ENCODE measurements around the gene MPC2. TPM values are rescaled to one million over a fixed set of nuclear protein-coding genes. Genes with fewer than 3 reads are reported as not detected.

Gene MPC2
- total RNA-seq: 100 to 1,000 TPM; 153 to 172 TPM
- long read RNA-seq, transcript MPC2-202 (5 exons, 2,177 nt): major isoform, 78 of 86 reads
- long read RNA-seq, partial matches to known transcripts: 6 of 86 reads
- long read RNA-seq, other reads (novel, unspliced or antisense): 2 of 86 reads

DNA sequence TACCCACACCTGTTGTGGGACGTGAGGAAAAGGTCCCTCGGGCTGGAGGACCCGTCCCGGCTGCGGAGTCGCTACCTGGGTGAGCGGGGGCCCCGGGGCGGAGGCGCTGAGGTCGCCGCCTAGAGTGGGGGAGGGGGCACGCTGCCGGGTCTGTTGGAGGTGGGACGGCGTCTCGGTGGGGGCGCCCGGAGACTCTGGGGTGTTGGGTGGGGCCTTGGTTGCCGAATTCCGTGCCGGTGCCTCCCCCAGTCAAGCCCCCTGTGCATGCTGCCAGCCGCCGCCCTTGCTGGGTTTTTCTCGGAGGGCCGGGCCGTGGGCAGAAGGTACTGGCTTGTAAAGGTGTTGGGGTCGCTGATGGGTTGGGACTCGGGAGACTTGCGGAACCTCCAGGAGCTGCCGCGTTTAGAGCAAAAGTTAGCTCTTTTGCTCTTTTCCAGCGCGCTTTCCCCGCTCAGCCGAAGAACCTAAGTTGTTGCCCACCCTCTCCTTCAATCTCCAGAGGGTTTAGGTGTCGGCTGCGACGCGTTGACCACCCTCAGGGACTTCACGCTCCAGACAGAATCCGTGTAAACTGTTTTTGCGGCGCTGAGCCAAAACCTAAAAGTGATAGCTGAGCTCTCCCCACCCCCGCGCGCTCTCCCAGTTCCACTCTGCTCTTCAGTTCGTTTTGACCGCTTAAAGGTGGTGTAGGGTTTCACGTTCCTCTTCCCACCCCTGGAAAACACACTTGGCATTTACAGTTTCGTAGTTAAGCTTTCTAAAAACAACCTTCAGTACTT lies at the start of gene MPC2:
MPC2 (minus strand) TSS at position 143 of the 779 bp plus-strand sequence. CDS start 1,231 bp downstream, outside the sequence.
- DNase-seq (peak; percentile 81), ATAC-seq (peak; percentile 28 to 54)
- intact Hi-C loops (cut with DNase I): loop anchor here in 1 of 2 donors (10.0 kb wide), 1 partner anchor 222 kb away; no protein-coding TSS in a partner anchor

DNA sequence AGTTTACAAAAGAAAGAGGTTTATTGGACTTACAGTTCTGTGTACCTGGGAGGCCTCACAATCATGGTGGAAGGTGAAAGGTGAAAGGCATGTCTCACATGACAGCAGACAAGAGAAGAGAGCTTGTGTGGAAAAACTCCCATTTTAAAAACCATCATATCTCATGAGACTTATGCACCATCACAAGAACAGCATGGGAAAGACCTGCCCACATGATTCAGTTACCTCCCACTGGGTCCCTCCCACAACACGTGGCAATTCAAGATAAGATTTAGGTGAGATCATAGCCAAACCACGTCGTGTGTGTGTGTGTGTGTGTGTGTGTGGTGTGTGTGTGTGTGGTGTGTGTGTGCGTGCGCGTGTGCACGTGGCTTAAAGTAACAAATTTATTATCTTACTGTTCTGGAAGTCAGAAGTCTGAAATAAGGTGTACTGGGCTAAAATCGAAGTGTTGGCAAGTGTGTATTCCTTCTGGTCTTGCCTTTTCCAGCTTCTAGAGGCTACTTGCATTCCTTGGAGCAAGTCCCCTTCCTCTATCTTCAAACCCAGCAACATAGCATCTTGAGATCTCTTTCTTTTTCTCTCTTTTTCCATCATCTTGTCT lies 48.1 kb upstream of the MPC2 start:
- no peak for DNase-seq
- intact Hi-C loops (cut with DNase I): no loop called here
- no peak for ATAC-seq

DNA sequence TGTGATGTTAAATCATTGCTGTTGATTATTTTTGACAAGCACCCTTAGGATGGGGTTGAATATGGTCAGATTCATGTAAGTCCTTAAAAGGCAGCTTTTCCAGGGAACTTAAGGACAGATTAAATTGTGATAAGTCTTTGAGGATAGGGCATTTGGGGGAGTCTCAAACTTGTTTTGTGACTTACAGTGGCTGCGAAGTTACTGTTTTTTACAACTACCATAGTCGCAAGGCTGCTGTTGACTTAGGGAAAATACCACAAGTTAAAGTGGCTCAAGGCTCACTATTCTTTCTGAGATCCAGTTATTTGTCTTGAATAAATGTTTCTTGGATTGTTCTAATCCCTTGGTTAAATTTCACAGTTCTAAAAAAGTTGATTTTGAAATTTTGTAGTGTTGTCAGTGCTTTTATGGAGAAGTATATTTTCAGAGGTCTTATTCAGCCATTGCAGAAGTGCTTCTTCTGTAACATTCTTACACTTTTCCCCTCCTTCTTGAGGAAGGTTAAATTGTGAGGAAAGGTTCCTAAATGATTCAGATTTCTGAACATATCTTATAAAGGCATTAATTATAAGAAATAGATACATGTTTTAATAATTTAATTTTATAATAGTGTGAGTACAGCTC lies 47.0 kb upstream of the MPC2 start:
- DNase-seq (no peak), ATAC-seq (no peak)
- intact Hi-C loops (cut with DNase I): no loop called here

DNA sequence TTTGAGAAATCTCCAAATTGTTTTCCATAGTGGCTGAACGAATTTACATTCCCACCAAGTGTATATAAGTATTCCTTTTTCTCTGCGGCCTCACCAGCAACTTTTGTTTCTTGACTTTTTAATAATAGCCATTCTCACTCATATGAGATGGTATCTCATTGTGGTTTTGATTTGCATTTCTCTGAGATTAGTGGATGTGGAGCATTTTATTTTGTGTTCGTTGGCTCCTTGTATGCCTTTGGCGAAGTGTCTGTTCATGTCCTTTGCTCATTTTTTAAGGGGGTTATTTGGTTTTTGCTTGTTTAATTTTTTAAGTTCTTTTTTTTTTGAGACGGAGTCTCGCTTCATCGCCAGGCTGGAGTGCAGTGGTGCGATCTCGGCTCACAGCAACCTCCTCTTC lies 45.1 kb upstream of the MPC2 start:
- intact Hi-C loops (cut with DNase I): no loop called here
- ATAC-seq (no peak), DNase-seq (no peak)

- intact Hi-C loops (cut with DNase I): no loop called here
- no peak for DNase-seq
Observed at GRCh38 chr1:167977245-167977644, 40.4 kb upstream of the MPC2 start.

GRCh38 chr1:167974698-167975097 lies 37.8 kb upstream of the MPC2 start:
- intact Hi-C loops (cut with DNase I): no loop called here
- ATAC-seq (no peak), DNase-seq (no peak)

More at GRCh38 chr1:167977245-167977644, 40.4 kb upstream of the MPC2 start:
- ATAC-seq: no peak

- DNase-seq: no peak
- intact Hi-C loops (cut with DNase I): no loop called here
- ATAC-seq: no peak
Observed at GRCh38 chr1:167973832-167974231, 37.0 kb upstream of the MPC2 start.

DNA sequence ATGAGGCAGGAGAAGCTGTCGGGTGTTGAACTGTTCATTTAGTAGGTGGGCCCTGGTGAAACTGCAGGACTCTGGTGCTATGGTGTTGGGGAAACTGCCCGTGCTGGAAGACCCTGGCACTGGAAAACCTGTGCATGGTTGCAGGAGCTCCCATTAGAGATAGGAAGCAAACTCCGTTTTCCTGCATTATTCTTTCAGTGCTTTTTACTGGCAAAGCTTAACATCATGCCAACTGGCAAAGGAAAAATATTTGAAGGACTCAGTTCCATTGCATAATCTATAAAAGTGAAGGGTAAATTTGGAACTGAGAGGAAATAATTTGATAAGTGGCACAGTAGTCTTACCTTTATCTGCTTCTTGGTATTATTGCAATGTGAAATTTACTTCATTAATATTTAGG lies 31.7 kb upstream of the MPC2 start:
- intact Hi-C loops (cut with DNase I): no loop called here

DNA sequence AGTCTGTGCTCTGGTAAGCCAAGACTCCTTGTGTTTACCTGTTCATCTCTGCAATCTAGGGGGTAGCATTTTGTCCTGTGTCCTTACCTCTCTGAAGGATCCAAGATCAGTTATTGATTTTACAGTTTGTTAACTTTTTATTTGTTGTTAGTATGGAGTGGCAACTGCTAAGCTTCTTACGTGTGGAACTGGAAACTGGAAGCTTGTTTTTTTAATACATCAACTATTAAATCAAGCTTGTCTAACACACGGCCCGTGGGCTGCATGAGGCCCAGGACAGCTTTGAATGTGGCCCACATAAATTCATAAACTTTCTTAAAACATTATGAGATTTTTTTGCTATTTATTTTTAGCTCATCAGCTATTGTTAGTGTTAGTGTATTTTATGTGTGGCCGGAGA lies 29.2 kb upstream of the MPC2 start:
- DNase-seq (no peak), ATAC-seq (no peak)
- intact Hi-C loops (cut with DNase I): no loop called here

More for the DNA sequence above, 31.7 kb upstream of the MPC2 start:
- ATAC-seq (no peak), DNase-seq (no peak)

- intact Hi-C loops (cut with DNase I): no loop called here
- no peak for ATAC-seq
- no peak for DNase-seq
Observed at GRCh38 chr1:167964646-167965045, 27.8 kb upstream of the MPC2 start.

GRCh38 chr1:167957710-167958109 lies 20.8 kb upstream of the MPC2 start:
- intact Hi-C loops (cut with DNase I): no loop called here
- DNase-seq (no peak), ATAC-seq (no peak)

DNA sequence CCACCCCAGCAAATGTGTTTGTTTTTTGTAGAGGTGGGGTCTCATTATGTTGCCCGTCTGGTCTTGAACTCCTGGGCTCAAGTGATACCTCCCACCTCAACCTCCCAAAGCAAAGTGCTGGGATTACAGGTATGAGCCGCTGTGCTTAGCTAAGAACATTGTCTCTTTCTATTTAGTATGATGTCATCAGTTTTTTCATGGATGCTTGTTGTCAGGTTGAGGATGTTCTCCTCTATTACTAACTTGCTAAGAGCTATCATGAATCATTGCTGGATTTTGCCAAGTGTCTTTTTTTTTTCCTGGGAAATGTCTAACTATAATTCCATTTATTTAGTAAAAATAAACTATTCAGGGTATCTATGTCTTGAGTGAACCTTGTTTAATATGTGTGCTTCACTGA lies 19.0 kb upstream of the MPC2 start:
- DNase-seq (no peak), ATAC-seq (no peak)
- intact Hi-C loops (cut with DNase I): no loop called here

DNA sequence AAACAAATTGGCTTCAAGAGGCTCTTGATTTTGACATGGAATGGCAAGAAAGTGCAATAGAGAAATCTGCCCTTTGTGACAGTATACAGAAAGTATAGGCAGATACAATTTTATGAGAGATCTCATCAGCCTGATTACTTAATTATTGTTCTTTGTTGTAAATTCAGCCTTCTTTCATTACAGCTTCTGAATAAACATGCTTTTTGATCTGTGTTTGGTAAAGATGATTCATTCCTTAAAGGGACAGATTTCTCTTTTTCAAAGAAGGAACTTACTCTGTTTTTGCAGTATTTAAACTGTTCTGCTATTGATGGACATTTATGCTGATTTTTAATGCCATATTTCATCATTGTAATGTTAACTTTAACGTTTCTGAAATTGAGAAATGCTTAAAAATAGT lies 13.7 kb upstream of the MPC2 start:
- no peak for DNase-seq
- no peak for ATAC-seq
- intact Hi-C loops (cut with DNase I): no loop called here

DNA sequence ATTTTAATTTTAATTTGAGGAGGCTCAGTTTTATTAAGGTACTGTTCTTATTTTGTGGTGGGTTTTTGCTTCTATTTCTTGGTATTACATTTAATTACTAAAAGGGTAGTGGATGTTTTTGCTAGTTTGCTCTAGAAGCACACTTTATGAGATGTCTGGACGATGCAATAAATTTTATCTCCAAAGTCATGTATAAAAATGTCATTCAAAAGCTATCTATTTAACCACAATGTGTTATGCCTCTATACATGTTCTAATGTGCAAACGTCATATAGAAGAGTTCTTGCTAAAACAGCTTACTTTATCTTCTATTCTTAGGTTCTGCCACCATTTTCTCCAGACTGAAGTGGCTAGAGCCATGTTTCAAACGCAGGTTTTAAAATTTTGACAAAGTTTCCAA lies 12.9 kb upstream of the MPC2 start:
- intact Hi-C loops (cut with DNase I): loop anchor here in 1 of 2 donors (10.0 kb wide), 1 partner anchor 45 kb away; no protein-coding TSS in a partner anchor
- no peak for ATAC-seq

GRCh38 chr1:167947733-167948132 lies 10.9 kb upstream of the MPC2 start:
- no peak for ATAC-seq
- intact Hi-C loops (cut with DNase I): loop anchor here in 1 of 2 donors (10.0 kb wide), 1 partner anchor 47 kb away; no protein-coding TSS in a partner anchor
- DNase-seq: no peak

More for the DNA sequence above, 12.9 kb upstream of the MPC2 start:
- DNase-seq: no peak

- ATAC-seq: no peak
- intact Hi-C loops (cut with DNase I): loop anchor here in 1 of 2 donors (10.0 kb wide), 1 partner anchor 51 kb away; no protein-coding TSS in a partner anchor
- no peak for DNase-seq
Observed at GRCh38 chr1:167943541-167943940, 6.7 kb upstream of the MPC2 start.

DNA sequence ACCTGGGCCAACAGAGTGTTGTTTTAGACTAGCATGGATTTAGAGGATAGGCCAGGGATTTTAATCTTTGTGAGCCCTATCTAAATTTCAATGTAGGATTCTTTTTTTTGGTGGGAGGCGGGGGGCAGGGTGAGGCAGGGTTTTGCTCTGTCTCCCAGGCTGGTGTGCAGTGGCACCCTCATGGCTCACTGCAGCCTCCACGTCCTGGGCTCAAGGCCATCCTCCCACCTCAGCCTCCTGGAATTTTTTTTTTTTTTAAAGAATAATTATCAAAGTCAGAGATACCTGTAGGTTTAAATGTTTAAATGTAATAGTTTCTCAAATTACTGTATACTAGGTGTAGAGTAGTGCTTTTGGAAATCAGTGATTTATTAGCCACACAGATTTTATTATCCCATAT lies 3.4 kb upstream of the MPC2 start:
- DNase-seq (no peak), ATAC-seq (no peak)
- intact Hi-C loops (cut with DNase I): loop anchor here in 1 of 2 donors (10.0 kb wide), 1 partner anchor 55 kb away; no protein-coding TSS in a partner anchor

GRCh38 chr1:167938080-167938636 lies 1.3 kb upstream of the MPC2 start:
- intact Hi-C loops (cut with DNase I): loop anchor here in 1 of 2 donors (10.0 kb wide), 1 partner anchor 223 kb away; no protein-coding TSS in a partner anchor
- ATAC-seq: no peak
- no peak for DNase-seq

GRCh38 chr1:167937709-167938010 lies 788 bp upstream of the MPC2 start:
- DNase-seq: no peak
- no peak for ATAC-seq
- intact Hi-C loops (cut with DNase I): loop anchor here in 1 of 2 donors (10.0 kb wide), 1 partner anchor 223 kb away; no protein-coding TSS in a partner anchor
